C4-2B (cell line): Measurements from ENCODE around the gene MFSD2B.

Source experiments
- H3K27ac ChIP-seq: fragments of 450-650 bp; 2 replicates; pipeline ENCODE4 v1.5.1; 2017
- CTCF ChIP-seq: fragments of 450-650 bp; conservative IDR thresholded peaks from 2 replicates; pipeline ENCODE4 v1.5.1; 2017; ENCODE audit warnings: mild to moderate bottlenecking
- ZFX ChIP-seq: fragments of 450-650 bp; IDR thresholded peaks from 2 replicates; pipeline ENCODE4 v1.6.1; 2017

Gene MFSD2B

GRCh38 chr2:24049485-24050021, 39.7 kb downstream of the MFSD2B start, which contains the start of gene FKBP1B:
FKBP1B (plus strand) TSS chr2:24049741; CDS start chr2:24049850, 109 bp downstream.
- 0 out of 2 replicates have a peak within 1 kb of the TSS, but pooled peaks have one; percentile 22 for H3K27ac ChIP-seq
- no peak for TF ChIP-seq CTCF
- TF ChIP-seq ZFX, result no peak

- TF ChIP-seq ZFX (no peak), CTCF (no peak)
- peak overlapping the region; percentile 44 for H3K27ac ChIP-seq
These were observed 40.4 kb downstream of the MFSD2B start for GRCh38 chr2:24050041-24050979.

- peak overlapping the region; percentile 44; the same call in 1 of the 2 replicates for H3K27ac ChIP-seq
- no peak for TF ChIP-seq CTCF
- no peak for TF ChIP-seq ZFX
These were observed 41.9 kb downstream of the MFSD2B start for GRCh38 chr2:24051833-24052232.

GRCh38 chr2:24052951-24053350, 43.1 kb downstream of the MFSD2B start:
- TF ChIP-seq CTCF, result no peak
- H3K27ac ChIP-seq, result no peak overlapping the region

- TF ChIP-seq ZFX, result no peak
- no peak for TF ChIP-seq CTCF
- no peak overlapping the region for H3K27ac ChIP-seq
These were observed 44.6 kb downstream of the MFSD2B start for GRCh38 chr2:24054366-24055010.

GRCh38 chr2:24055750-24056149, 45.9 kb downstream of the MFSD2B start:
- TF ChIP-seq CTCF, result no peak
- TF ChIP-seq ZFX, result no peak
- no peak overlapping the region for H3K27ac ChIP-seq
